SK-N-SH treated with all-trans-retinoic acid at 6 μM for 48 hours (cell line): ENCODE results near the gene KHDRBS1.

Source experiments
- ATAC-seq: fragments of 200-7000 bp; cut with Tn5 transposase; 3 replicates; pipeline ENCODE4 v1.9.1; 2020; ENCODE audit warnings: mild to moderate bottlenecking, moderate library complexity
- ARNTL ChIP-seq: fragments of 450-650 bp; formaldehyde crosslinking; IDR thresholded peaks from 2 replicates; pipeline ENCODE4 v1.5.0; 2020; ENCODE audit warnings: low read depth, mild to moderate bottlenecking, moderate library complexity, borderline replicate concordance
- BACH2 ChIP-seq: fragments of 250-450 bp; sonication (Bioruptor Pico); IDR thresholded peaks from 2 replicates; pipeline ENCODE4 v1.9.0; 2021; ENCODE audit warnings: mild to moderate bottlenecking, borderline replicate concordance
- CSDC2 ChIP-seq: fragments of 250-450 bp; sonication (Bioruptor Pico); IDR thresholded peaks from 2 replicates; pipeline ENCODE4 v1.5.0; 2020; ENCODE audit warnings: mild to moderate bottlenecking, moderate library complexity
- CSRNP3 ChIP-seq: fragments of 250-450 bp; sonication (Bioruptor Pico); IDR thresholded peaks from 2 replicates; pipeline ENCODE4 v1.5.1; 2021; ENCODE audit warnings: mild to moderate bottlenecking, moderate library complexity
- ESRRG ChIP-seq: fragments of 250-450 bp; sonication (Bioruptor Pico); IDR thresholded peaks from 2 replicates; pipeline ENCODE4 v1.6.1; 2021; ENCODE audit warnings: mild to moderate bottlenecking
- GLIS3 ChIP-seq: fragments of 250-450 bp; sonication (Bioruptor Pico); IDR thresholded peaks from 2 replicates; pipeline ENCODE4 v1.5.0; 2020; ENCODE audit warnings: mild to moderate bottlenecking, moderate library complexity
- ISL1 ChIP-seq: fragments of 250-450 bp; sonication (Bioruptor Pico); IDR thresholded peaks from 2 replicates; pipeline ENCODE4 v2.1.2; 2022; ENCODE audit warnings: mild to moderate bottlenecking, moderate library complexity
- OSR1 ChIP-seq: fragments of 250-450 bp; sonication (Bioruptor Pico); IDR thresholded peaks from 2 replicates; pipeline ENCODE4 v1.8.0; 2022; ENCODE audit warnings: moderate library complexity, mild to moderate bottlenecking, inconsistent platforms
- POU6F1 ChIP-seq: fragments of 250-450 bp; sonication (Bioruptor Pico); IDR thresholded peaks from 2 replicates; pipeline ENCODE4 v1.8.0; 2021; ENCODE audit warnings: low read depth, mild to moderate bottlenecking, moderate library complexity, borderline replicate concordance
- PPARA ChIP-seq: fragments of 250-450 bp; sonication (Bioruptor Pico); IDR thresholded peaks from 2 replicates; pipeline ENCODE4 v1.5.0; 2020; ENCODE audit warnings: mild to moderate bottlenecking, borderline replicate concordance
- RARB ChIP-seq: fragments of 250-450 bp; sonication (Bioruptor Pico); IDR thresholded peaks from 2 replicates; pipeline ENCODE4 v1.8.0; 2021; ENCODE audit warnings: mild to moderate bottlenecking, moderate library complexity
- SNAI2 ChIP-seq: fragments of 250-450 bp; sonication (Bioruptor Pico); IDR thresholded peaks from 2 replicates; pipeline ENCODE4 v1.5.0; 2020; ENCODE audit warnings: mild to moderate bottlenecking, moderate library complexity
- TCF4 ChIP-seq: fragments of 250-450 bp; sonication (Bioruptor Pico); IDR thresholded peaks from 2 replicates; pipeline ENCODE4 v1.8.0; 2021; ENCODE audit warnings: mild to moderate bottlenecking, moderate library complexity, borderline replicate concordance
- TOX ChIP-seq: fragments of 250-450 bp; sonication (Bioruptor Pico); IDR thresholded peaks from 2 replicates; pipeline ENCODE4 v1.8.0; 2021; ENCODE audit warnings: mild to moderate bottlenecking, moderate library complexity, borderline replicate concordance
- ZC3H10 ChIP-seq: fragments of 250-450 bp; sonication (Bioruptor Pico); IDR thresholded peaks from 2 replicates; pipeline ENCODE4 v1.5.1; 2021; ENCODE audit warnings: mild to moderate bottlenecking, moderate library complexity
- ZFP3 ChIP-seq: fragments of 250-450 bp; sonication (Bioruptor Pico); IDR thresholded peaks from 2 replicates; pipeline ENCODE4 v1.5.0; 2020; ENCODE audit warnings: mild to moderate bottlenecking, moderate library complexity
- ZFP30 ChIP-seq: fragments of 450-650 bp; formaldehyde crosslinking; IDR thresholded peaks from 2 replicates; pipeline ENCODE4 v1.5.0; 2022; ENCODE audit warnings: mild to moderate bottlenecking, moderate library complexity
- ZNF565 ChIP-seq: fragments of 450-650 bp; formaldehyde crosslinking; conservative IDR thresholded peaks from 2 replicates; pipeline ENCODE4 v1.5.0; 2020; ENCODE audit warnings: low read depth, mild to moderate bottlenecking, moderate library complexity
- ZNF70 ChIP-seq: fragments of 450-650 bp; formaldehyde crosslinking; IDR thresholded peaks from 2 replicates; pipeline ENCODE4 v1.5.0; 2020; ENCODE audit warnings: mild to moderate bottlenecking, moderate library complexity
- ZNF8 ChIP-seq: fragments of 450-650 bp; formaldehyde crosslinking; IDR thresholded peaks from 2 replicates; pipeline ENCODE4 v1.5.0; 2020; ENCODE audit warnings: mild to moderate bottlenecking, moderate library complexity
- TF ChIP-seq, protein P1 (sequence below): fragments of 250-450 bp; sonication (Bioruptor Pico); IDR thresholded peaks from 2 replicates; pipeline ENCODE4 v1.5.0; 2020; ENCODE audit warnings: mild to moderate bottlenecking, moderate library complexity
- TF ChIP-seq, protein P2 (sequence below): fragments of 250-450 bp; sonication (Bioruptor Pico); IDR thresholded peaks from 2 replicates; pipeline ENCODE4 v1.5.1; 2020; ENCODE audit warnings: low read depth, mild to moderate bottlenecking, moderate library complexity

KHDRBS1 gene

DNA sequence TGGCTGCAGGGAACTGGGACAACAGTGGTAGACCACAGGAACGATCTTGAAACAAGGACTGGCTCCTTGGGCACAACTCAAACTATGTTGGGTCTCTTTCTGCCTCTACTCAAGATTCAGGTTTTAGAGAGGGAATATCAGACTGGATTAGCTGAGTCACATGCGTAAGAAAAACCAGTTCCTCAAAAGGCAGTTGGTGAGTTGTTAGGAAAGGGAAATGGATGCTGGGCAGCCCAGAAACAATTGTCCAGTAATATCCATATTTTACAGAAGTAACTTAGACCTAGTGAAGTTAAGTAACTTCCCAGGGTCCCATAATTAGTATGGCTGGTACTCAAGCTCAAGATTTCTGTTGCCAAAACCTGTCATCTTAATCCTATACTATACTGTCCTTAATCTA lies 32.1 kb downstream of the KHDRBS1 start:
- TF ChIP-seq ZNF70 (CRISPR knock-in tag) (no peak), BACH2 (no peak), TOX (CRISPR knock-in tag) (no peak), PPARA (CRISPR knock-in tag) (no peak), ZFP30 (CRISPR knock-in tag) (no peak), ESRRG (CRISPR knock-in tag) (no peak), ZNF565 (CRISPR knock-in tag) (no peak), OSR1 (CRISPR knock-in tag) (no peak), GLIS3 (CRISPR knock-in tag) (no peak), SNAI2 (no peak), TCF4 (CRISPR knock-in tag) (no peak), ISL1 (CRISPR knock-in tag) (no peak), ZNF8 (CRISPR knock-in tag) (no peak), RARB (no peak), CSRNP3 (CRISPR knock-in tag) (no peak), ARNTL (no peak), CSDC2 (CRISPR knock-in tag) (no peak)
- TF ChIP-seq, protein P1, sequence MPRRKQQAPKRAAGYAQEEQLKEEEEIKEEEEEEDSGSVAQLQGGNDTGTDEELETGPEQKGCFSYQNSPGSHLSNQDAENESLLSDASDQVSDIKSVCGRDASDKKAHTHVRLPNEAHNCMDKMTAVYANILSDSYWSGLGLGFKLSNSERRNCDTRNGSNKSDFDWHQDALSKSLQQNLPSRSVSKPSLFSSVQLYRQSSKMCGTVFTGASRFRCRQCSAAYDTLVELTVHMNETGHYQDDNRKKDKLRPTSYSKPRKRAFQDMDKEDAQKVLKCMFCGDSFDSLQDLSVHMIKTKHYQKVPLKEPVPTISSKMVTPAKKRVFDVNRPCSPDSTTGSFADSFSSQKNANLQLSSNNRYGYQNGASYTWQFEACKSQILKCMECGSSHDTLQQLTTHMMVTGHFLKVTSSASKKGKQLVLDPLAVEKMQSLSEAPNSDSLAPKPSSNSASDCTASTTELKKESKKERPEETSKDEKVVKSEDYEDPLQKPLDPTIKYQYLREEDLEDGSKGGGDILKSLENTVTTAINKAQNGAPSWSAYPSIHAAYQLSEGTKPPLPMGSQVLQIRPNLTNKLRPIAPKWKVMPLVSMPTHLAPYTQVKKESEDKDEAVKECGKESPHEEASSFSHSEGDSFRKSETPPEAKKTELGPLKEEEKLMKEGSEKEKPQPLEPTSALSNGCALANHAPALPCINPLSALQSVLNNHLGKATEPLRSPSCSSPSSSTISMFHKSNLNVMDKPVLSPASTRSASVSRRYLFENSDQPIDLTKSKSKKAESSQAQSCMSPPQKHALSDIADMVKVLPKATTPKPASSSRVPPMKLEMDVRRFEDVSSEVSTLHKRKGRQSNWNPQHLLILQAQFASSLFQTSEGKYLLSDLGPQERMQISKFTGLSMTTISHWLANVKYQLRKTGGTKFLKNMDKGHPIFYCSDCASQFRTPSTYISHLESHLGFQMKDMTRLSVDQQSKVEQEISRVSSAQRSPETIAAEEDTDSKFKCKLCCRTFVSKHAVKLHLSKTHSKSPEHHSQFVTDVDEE (CRISPR knock-in tag), result no peak
- TF ChIP-seq, protein P2, sequence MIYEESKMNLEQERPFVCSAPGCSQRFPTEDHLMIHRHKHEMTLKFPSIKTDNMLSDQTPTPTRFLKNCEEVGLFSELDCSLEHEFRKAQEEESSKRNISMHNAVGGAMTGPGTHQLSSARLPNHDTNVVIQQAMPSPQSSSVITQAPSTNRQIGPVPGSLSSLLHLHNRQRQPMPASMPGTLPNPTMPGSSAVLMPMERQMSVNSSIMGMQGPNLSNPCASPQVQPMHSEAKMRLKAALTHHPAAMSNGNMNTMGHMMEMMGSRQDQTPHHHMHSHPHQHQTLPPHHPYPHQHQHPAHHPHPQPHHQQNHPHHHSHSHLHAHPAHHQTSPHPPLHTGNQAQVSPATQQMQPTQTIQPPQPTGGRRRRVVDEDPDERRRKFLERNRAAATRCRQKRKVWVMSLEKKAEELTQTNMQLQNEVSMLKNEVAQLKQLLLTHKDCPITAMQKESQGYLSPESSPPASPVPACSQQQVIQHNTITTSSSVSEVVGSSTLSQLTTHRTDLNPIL (CRISPR knock-in tag), result no peak
- no peak for ATAC-seq

GRCh38 chr1:32047701-32048100 lies 34.0 kb downstream of the KHDRBS1 start:
- ATAC-seq, result no peak; the same call in 1 of the 3 replicates
- TF ChIP-seq ZNF565 (CRISPR knock-in tag), result no peak
- TF ChIP-seq, protein P1 (CRISPR knock-in tag), result no peak
- TF ChIP-seq GLIS3 (CRISPR knock-in tag), result no peak
- no peak for TF ChIP-seq ZC3H10 (CRISPR knock-in tag)
- TF ChIP-seq ZNF70 (CRISPR knock-in tag), result no peak
- TF ChIP-seq ZFP3, result no peak
- TF ChIP-seq CSDC2 (CRISPR knock-in tag), result no peak
- no peak for TF ChIP-seq POU6F1
- no peak for TF ChIP-seq TOX (CRISPR knock-in tag)
- TF ChIP-seq ZFP30 (CRISPR knock-in tag), result no peak
- TF ChIP-seq BACH2, result no peak
- TF ChIP-seq RARB, result no peak
- no peak for TF ChIP-seq TCF4 (CRISPR knock-in tag)
- no peak for TF ChIP-seq ZNF8 (CRISPR knock-in tag)
- no peak for TF ChIP-seq ARNTL
- TF ChIP-seq, protein P2 (CRISPR knock-in tag), result no peak
- TF ChIP-seq CSRNP3 (CRISPR knock-in tag), result no peak
